ENCODE results near the gene HIBCH. TPM values are rescaled to one million over a fixed set of nuclear protein-coding genes. Genes with fewer than 3 reads are reported as not detected.

The HIBCH gene
- polyA plus RNA-seq, 1 of the 3 experiments (the other 2 are of a cell fraction) = 8.4 TPM

GRCh38 chr2:190199530-190199929 is 120.1 kb downstream of the HIBCH start:
- Histone ChIP-seq H3K4me1 (ENCODE audit: control insufficient read depth in 1 of 2, insufficient read depth in 2 of 2, low read depth in 1 of 2, low read length in 1 of 2) (no peaks in the 10 kb centered on the region), H3K9me3 (no peaks in the 10 kb centered on the region), H3K27me3 (ENCODE audit: insufficient read depth) (no peaks in the 10 kb centered on the region), H3K9ac (no peak overlapping the region), H2AFZ (ENCODE audit: low read depth) (no peak overlapping the region), H3K36me3 (replicated peaks in 1 of 2; ENCODE audit: control insufficient read depth in 1 of 2, insufficient read depth in 2 of 2, low read length in 1 of 2) (peaks cover 12 to 37% of the 10 kb centered on the region in 2 experiments), H3K4me3 (ENCODE audit: low read depth in 2 of 2, low read length in 1 of 2) (no peak overlapping the region), H3K4me2 (no peak overlapping the region), H3K9me2 (no peaks in the 10 kb centered on the region), H4K20me1 (ENCODE audit: insufficient read depth) (no peaks in the 10 kb centered on the region), H3K27ac (ENCODE audit: low read depth in 2 of 2, low read length in 1 of 2) (no peak overlapping the region), H3K79me2 (ENCODE audit: insufficient read depth) (no peaks in the 10 kb centered on the region), H3F3A (replicated peaks; ENCODE audit: insufficient read depth) (no peaks in the 10 kb centered on the region)
- ChIA-PET POLR2A (no interaction called here), CTCF (interaction anchor here (2.5 kb wide), 1 partner anchor 19 kb away, joined by 9 read pairs; a partner anchor contains a TSS)
- no peak for DNase-seq
- 92% methylated on average over 1 of the region's 1 CpG for WGBS (ENCODE audit: low lambda C conversion rate)
- TF ChIP-seq REST (IDR thresholded peaks at IDR 0.05; ENCODE audit: low read depth, low read length) = no peak
- no peak for TF ChIP-seq NFIC (IDR thresholded peaks at IDR 0.05; ENCODE audit: borderline replicate concordance)
- no peak for TF ChIP-seq CHD2 (IDR thresholded peaks at IDR 0.05; ENCODE audit: low read length, partially characterized antibody)
- no peak for TF ChIP-seq MEF2A (IDR thresholded peaks at IDR 0.05; ENCODE audit: borderline replicate concordance, low read depth)
- TF ChIP-seq GATA2 (CRISPR knock-in tag; IDR thresholded peaks at IDR 0.05) = no peak
- no peak for TF ChIP-seq EZH2phosphoT487 (IDR thresholded peaks at IDR 0.05; ENCODE audit: borderline replicate concordance, low read depth)

DNA sequence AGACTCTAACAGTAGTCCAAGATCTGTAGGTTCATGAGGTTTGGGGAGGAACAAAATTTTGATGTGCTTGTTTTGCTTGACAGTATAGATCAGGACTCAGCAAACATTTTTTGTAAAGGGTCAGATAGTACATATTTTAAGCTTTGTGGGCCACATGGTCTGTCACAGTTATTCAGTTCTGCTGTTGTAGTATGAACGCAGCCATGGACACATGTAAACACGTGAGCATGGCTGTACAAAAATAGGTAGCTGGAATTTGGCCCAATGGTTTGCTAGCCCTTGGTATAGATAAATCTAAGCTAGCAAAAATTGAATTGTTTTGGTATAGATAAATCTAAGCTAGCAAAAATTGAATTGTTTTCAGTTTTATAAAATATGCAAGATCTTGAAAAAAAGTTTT is 120.5 kb downstream of the HIBCH start:
- Histone ChIP-seq H3K36me3 (replicated peaks in 1 of 2; ENCODE audit: control insufficient read depth in 1 of 2, insufficient read depth in 2 of 2, low read length in 1 of 2) (peaks cover 8 to 37% of the 10 kb centered on the region in 2 experiments), H3F3A (replicated peaks; ENCODE audit: insufficient read depth) (no peaks in the 10 kb centered on the region), H2AFZ (ENCODE audit: low read depth) (no peak overlapping the region), H3K9ac (no peak overlapping the region), H3K27me3 (ENCODE audit: insufficient read depth) (no peaks in the 10 kb centered on the region), H3K4me1 (ENCODE audit: control insufficient read depth in 1 of 2, insufficient read depth in 2 of 2, low read depth in 1 of 2, low read length in 1 of 2) (no peaks in the 10 kb centered on the region), H3K9me2 (no peaks in the 10 kb centered on the region), H4K20me1 (ENCODE audit: insufficient read depth) (no peaks in the 10 kb centered on the region), H3K4me3 (ENCODE audit: low read depth in 2 of 2, low read length in 1 of 2) (no peak overlapping the region), H3K4me2 (no peak overlapping the region), H3K79me2 (ENCODE audit: insufficient read depth) (no peaks in the 10 kb centered on the region), H3K27ac (ENCODE audit: low read depth in 2 of 2, low read length in 1 of 2) (no peak overlapping the region), H3K9me3 (no peaks in the 10 kb centered on the region)
- 95% methylated on average over 2 of the region's 2 CpGs for WGBS (ENCODE audit: low lambda C conversion rate)
- ChIA-PET POLR2A (no interaction called here), CTCF (interaction anchor here (1.1 to 2.5 kb wide), 2 partner anchors 19 to 94 kb away, joined by 3 to 9 read pairs; a partner anchor contains a TSS)
- DNase-seq = no peak
- TF ChIP-seq GABPA (IDR thresholded peaks at IDR 0.05; ENCODE audit: low read depth) (no peak), RFX5 (IDR thresholded peaks at IDR 0.05; ENCODE audit: low read length) (no peak), SMC3 (IDR thresholded peaks at IDR 0.05; ENCODE audit: low read depth, low read length) (no peak), FOSL2 (IDR thresholded peaks at IDR 0.05; ENCODE audit: borderline replicate concordance, low read depth) (no peak), ZBTB33 (IDR thresholded peaks at IDR 0.05; ENCODE audit: borderline replicate concordance, low read depth) (no peak), YY1 (IDR thresholded peaks at IDR 0.05; ENCODE audit: low read depth) (no peak), EZH2phosphoT487 (IDR thresholded peaks at IDR 0.05; ENCODE audit: borderline replicate concordance, low read depth) (no peak), POLR2AphosphoS5 (IDR thresholded peaks at IDR 0.05; ENCODE audit: low read depth, low read length) (no peak), FOXJ3 (CRISPR knock-in tag; IDR thresholded peaks at IDR 0.05) (no peak), NRF1 (IDR thresholded peaks at IDR 0.05; ENCODE audit: low read depth, low read length) (no peak), FOXM1 (IDR thresholded peaks at IDR 0.05; ENCODE audit: low read depth) (no peak), ELF1 (IDR thresholded peaks at IDR 0.05) (no peak), REST (IDR thresholded peaks at IDR 0.05; ENCODE audit: low read depth, low read length) (no peak), MEF2A (IDR thresholded peaks at IDR 0.05; ENCODE audit: borderline replicate concordance, low read depth) (no peak)
- TF ChIP-seq, protein P1, sequence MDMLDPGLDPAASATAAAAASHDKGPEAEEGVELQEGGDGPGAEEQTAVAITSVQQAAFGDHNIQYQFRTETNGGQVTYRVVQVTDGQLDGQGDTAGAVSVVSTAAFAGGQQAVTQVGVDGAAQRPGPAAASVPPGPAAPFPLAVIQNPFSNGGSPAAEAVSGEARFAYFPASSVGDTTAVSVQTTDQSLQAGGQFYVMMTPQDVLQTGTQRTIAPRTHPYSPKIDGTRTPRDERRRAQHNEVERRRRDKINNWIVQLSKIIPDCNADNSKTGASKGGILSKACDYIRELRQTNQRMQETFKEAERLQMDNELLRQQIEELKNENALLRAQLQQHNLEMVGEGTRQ (IDR thresholded peaks at IDR 0.05; ENCODE audit: borderline replicate concordance, low read depth, low read length) = no peak

All from SK-N-SH (cell line).